ENCODE measurements around the gene DNAH12. TPM values are rescaled to one million over a fixed set of nuclear protein-coding genes. Genes with fewer than 3 reads are reported as not detected.
A peak's percentile ranks its signal among the peaks of the same experiment; 100 is the strongest.

DNAH12 gene
- polyA plus RNA-seq, 3 donors: 0.03 TPM; not detected in 2

- intact Hi-C loops (cut with micrococcal nuclease): no loop called here
- no peak overlapping the region for H3K9ac ChIP-seq (ENCODE audit: insufficient read depth, low read length, poor library complexity, severe bottlenecking)
- H3K4me2 ChIP-seq (replicated peaks; ENCODE audit: extremely low read depth, low read length, poor library complexity, severe bottlenecking): no peak overlapping the region
- H3K79me2 ChIP-seq (ENCODE audit: insufficient read depth, low read length): no peaks in the 10 kb centered on the region
- Mint-ChIP-seq H3K36me3 (no peaks in the 10 kb centered on the region), H3K4me1 (no peaks in the 10 kb centered on the region), H3K9me3 (no peaks in the 10 kb centered on the region), H3K4me3 (no peak overlapping the region), H3K27me3 (ENCODE audit: low read depth in 3 of 3) (peaks cover 0 to 6% (median 0%) of the 10 kb centered on the region in 3 donors), H3K27ac (no peak overlapping the region)
- peak; percentile 32 for TF ChIP-seq CTCF (IDR thresholded peaks at IDR 0.05)
- H3K27ac ChIP-seq (ENCODE audit: low read depth in 1 of 2, low read length in 2 of 2): no peak overlapping the region
- no peak for DNase-seq
- H4K20me1 ChIP-seq (ENCODE audit: insufficient read depth, low read length): no peaks in the 10 kb centered on the region
- no peak overlapping the region for H2AFZ ChIP-seq (ENCODE audit: insufficient read depth, low read depth, low read length, poor library complexity, severe bottlenecking)
- H3K27me3 ChIP-seq (ENCODE audit: control insufficient read depth in 2 of 2, insufficient read depth in 2 of 2, low read length in 2 of 2): no peaks in the 10 kb centered on the region
- WGBS (ENCODE audit: insufficient coverage): no CpG with 5 or more reads among the region's 4 CpGs
- H3K4me1 ChIP-seq (ENCODE audit: control insufficient read depth in 1 of 2, insufficient read depth in 2 of 2, low read length in 2 of 2): no peaks in the 10 kb centered on the region
- H3K9me3 ChIP-seq (replicated peaks in 1 of 2; ENCODE audit: control insufficient read depth in 1 of 2, insufficient read depth in 1 of 2, low read length in 2 of 2): no peaks in the 10 kb centered on the region
- H3K36me3 ChIP-seq (replicated peaks in 1 of 2; ENCODE audit: control insufficient read depth in 1 of 2, insufficient read depth in 2 of 2, low read length in 2 of 2): no peaks in the 10 kb centered on the region
- H3K4me3 ChIP-seq (replicated peaks in 1 of 3; ENCODE audit: low read depth in 2 of 3, low read length in 3 of 3): no peak overlapping the region
These were observed 110.1 kb downstream of the DNAH12 start for GRCh38 chr3:57434041-57434440.

GRCh38 chr3:57423335-57423734 lies 120.8 kb downstream of the DNAH12 start:
- H3K27ac Mint-ChIP-seq: no peak overlapping the region
- peaks cover 0 to 3% (median 0%) of the 10 kb centered on the region in 7 donors for H3K9me3 Mint-ChIP-seq
- no peak overlapping the region for H3K27ac ChIP-seq (ENCODE audit: low read depth in 1 of 2, low read length in 2 of 2)
- no peaks in the 10 kb centered on the region for H3K36me3 Mint-ChIP-seq
- no peaks in the 10 kb centered on the region for H3K79me2 ChIP-seq (ENCODE audit: insufficient read depth, low read length)
- no peak overlapping the region for H3K9ac ChIP-seq (ENCODE audit: insufficient read depth, low read length, poor library complexity, severe bottlenecking)
- intact Hi-C loops (cut with micrococcal nuclease): no loop called here
- H3K36me3 ChIP-seq (replicated peaks in 1 of 2; ENCODE audit: control insufficient read depth in 1 of 2, insufficient read depth in 2 of 2, low read length in 2 of 2): no peaks in the 10 kb centered on the region
- H2AFZ ChIP-seq (ENCODE audit: insufficient read depth, low read depth, low read length, poor library complexity, severe bottlenecking): no peak overlapping the region
- H3K4me2 ChIP-seq (replicated peaks; ENCODE audit: extremely low read depth, low read length, poor library complexity, severe bottlenecking): no peak overlapping the region
- no peak for TF ChIP-seq CTCF (IDR thresholded peaks at IDR 0.05)
- H3K4me1 ChIP-seq (ENCODE audit: control insufficient read depth in 1 of 2, insufficient read depth in 2 of 2, low read length in 2 of 2): no peaks in the 10 kb centered on the region
- H3K4me3 ChIP-seq (replicated peaks in 1 of 3; ENCODE audit: low read depth in 2 of 3, low read length in 3 of 3): no peak overlapping the region
- H4K20me1 ChIP-seq (ENCODE audit: insufficient read depth, low read length): no peaks in the 10 kb centered on the region
- no peaks in the 10 kb centered on the region for H3K4me1 Mint-ChIP-seq
- H3K9me3 ChIP-seq (replicated peaks in 1 of 2; ENCODE audit: control insufficient read depth in 1 of 2, insufficient read depth in 1 of 2, low read length in 2 of 2): no peaks in the 10 kb centered on the region
- peaks cover 3 to 11% (median 3%) of the 10 kb centered on the region in 3 donors for H3K27me3 Mint-ChIP-seq (ENCODE audit: low read depth in 3 of 3)
- no peaks in the 10 kb centered on the region for H3K27me3 ChIP-seq (ENCODE audit: control insufficient read depth in 2 of 2, insufficient read depth in 2 of 2, low read length in 2 of 2)
- no peak overlapping the region for H3K4me3 Mint-ChIP-seq
- no peak for DNase-seq
- 72% methylated on average over 2 of the region's 3 CpGs for WGBS (ENCODE audit: insufficient coverage)

Measured in CD14-positive monocyte (primary cell).